Ovary (tissue), 9 donors: Measurements from ENCODE around the gene LZTS3. TPM values are rescaled to one million over a fixed set of nuclear protein-coding genes. Genes with fewer than 3 reads are reported as not detected.

Experiments
- DNase-seq, 5 donors: peaks; one replicate each; pipeline ENCODE4 v3.0.0-alpha.2; 2019 to 2020
- H3K27ac ChIP-seq, 2 donors: fragments of 200-600 bp; one replicate each; pipeline versions ENCODE4 v1.5.1 to v1.8.0; 2019 to 2022
- H3K27me3 ChIP-seq: fragments of 200-600 bp; one replicate; pipeline ENCODE4 v1.8.0; 2022
- H3K36me3 ChIP-seq: fragments of 200-600 bp; sonication (generic); one replicate; pipeline ENCODE4 v1.5.1; 2019
- H3K4me1 ChIP-seq: one replicate; pipeline ENCODE4 v1.8.1; 2013; ENCODE audit warnings: mild to moderate bottlenecking, moderate library complexity; ENCODE audit not compliant: insufficient read depth
- H3K4me3 ChIP-seq: fragments of 200-600 bp; sonication (generic); one replicate; pipeline ENCODE4 v1.5.1; 2017
- H3K9me3 ChIP-seq, 2 donors: fragments of 200-600 bp in 1 of 2; sonication (generic) in 1 of 2; one replicate each; pipeline versions ENCODE4 v1.5.1 to v1.8.1; 2013 to 2019; ENCODE audit warnings: mild to moderate bottlenecking in 1 of 2, moderate library complexity in 1 of 2
- EP300 ChIP-seq: sonication (generic); formaldehyde crosslinking; IDR thresholded peaks from one replicate; pipeline ENCODE4 v1.6.1; 2017; ENCODE audit warnings: antibody characterized with exemption
- POLR2A ChIP-seq: fragments of 450-650 bp; IDR thresholded peaks from one replicate; pipeline ENCODE4 v1.6.1; 2017; ENCODE audit warnings: antibody characterized with exemption, mild to moderate bottlenecking, moderate library complexity
- WGBS, 3 donors: extraction: QIAGEN DNeasy Blood & Tissue Kit in 1 of 3; methylation state at CpG; one replicate each; pipeline versions ENCODE4 v1.1.5 to v1.1.7; 2013 to 2017; 5-methylcytosine and 5-hydroxymethylcytosine counted together
- intact Hi-C, 4 donors: fragments of 100-400 bp; cut with DNase I; formaldehyde crosslinking; loops; one replicate each; pipeline versions ENCODE4 v1.11.0 to v1.15.1; 2022 to 2023
- polyA plus RNA-seq, 2 donors: library from polyadenylated mRNA; stranded (reverse); fragments of 200-250 nt in 1 of 2; fragments of 350-450 nt in 1 of 2; fragmentation: Illumina TruSeq in 1 of 2; extraction: RNeasy Lipid Tissue Mini Kit (QIAGEN cat#74804) in 1 of 2; gene quantifications; one replicate each; pipeline ENCODE4 v1.2.3, GENCODE V29; 2013 to 2014
- total RNA-seq, 7 donors: library from RNA; depleted of rRNA in 2 of 7; stranded (reverse); fragments of >200 nt in 2 of 7; fragmentation: NEBNext Ultra II Directional in 3 of 7; extraction: Animal tissue kit (Norgen Biotek cat#: 25700) in 3 of 7; gene quantifications; one replicate each; pipeline versions ENCODE4 v1.1.0 to v1.2.4, GENCODE V29; 2016 to 2023
- TF ChIP-seq, protein P1 (sequence below), 3 donors: fragments of 450-650 bp in 2 of 3; fragments of 200-600 bp in 1 of 3; IDR thresholded peaks; one replicate each; pipeline versions ENCODE4 v1.5.1 to v1.8.0; 2016 to 2022; ENCODE audit warnings: antibody characterized with exemption in 3 of 3, mild to moderate bottlenecking in 1 of 3
- donor health status: DM: no; HTN: no; CAD: no; lungs with moderate emphysema.
- donor health status: DM: no; HTN: no; CAD: no.
- donor health status: Bipolar disorder and iron deficiency.
- donor health status: DM: yes; HTN: yes; CAD: no.
- donor health status: DM: no; HTN: no; CAD: no.
- donor health status: DM: yes; HTN: yes; CAD: no.

LZTS3 gene
- total and polyA plus RNA-seq, 9 donors, result 4.2 to 27.4 (median 18.2) TPM

DNA sequence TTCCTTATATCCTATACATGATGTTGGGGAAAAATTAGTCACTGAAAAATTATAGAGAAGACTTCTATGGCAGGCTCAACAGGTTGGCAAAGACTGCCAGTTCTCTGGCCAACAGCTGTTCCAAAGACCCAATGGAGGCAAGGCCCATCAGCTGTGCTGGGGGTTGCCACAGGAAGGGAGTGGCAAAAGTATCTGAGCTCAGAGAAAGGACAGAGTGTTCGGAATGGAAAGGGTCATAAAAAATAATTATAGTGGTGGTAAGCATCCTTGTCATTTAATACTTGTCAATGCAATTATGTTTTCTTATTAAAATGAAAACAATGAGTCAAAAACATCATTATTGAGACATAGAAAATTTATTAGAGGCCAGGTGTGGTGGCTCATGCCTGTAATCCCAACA, 49.8 kb downstream of the LZTS3 start:
- H3K36me3 ChIP-seq, result no peaks in the 10 kb centered on the region
- H3K4me3 ChIP-seq, result no peak overlapping the region
- no peaks in the 10 kb centered on the region for H3K4me1 ChIP-seq
- H3K9me3 ChIP-seq, result no peaks in the 10 kb centered on the region
- intact Hi-C loops, result loop anchor here in 1 of 4 donors (5.0 kb wide), 1 partner anchor 996 kb away; no protein-coding TSS in a partner anchor
- no peak for DNase-seq
- WGBS, 3 donors, result 90 to 97% (median 93%) methylated on average over 1 of the region's 1 CpG
- TF ChIP-seq, protein P1, sequence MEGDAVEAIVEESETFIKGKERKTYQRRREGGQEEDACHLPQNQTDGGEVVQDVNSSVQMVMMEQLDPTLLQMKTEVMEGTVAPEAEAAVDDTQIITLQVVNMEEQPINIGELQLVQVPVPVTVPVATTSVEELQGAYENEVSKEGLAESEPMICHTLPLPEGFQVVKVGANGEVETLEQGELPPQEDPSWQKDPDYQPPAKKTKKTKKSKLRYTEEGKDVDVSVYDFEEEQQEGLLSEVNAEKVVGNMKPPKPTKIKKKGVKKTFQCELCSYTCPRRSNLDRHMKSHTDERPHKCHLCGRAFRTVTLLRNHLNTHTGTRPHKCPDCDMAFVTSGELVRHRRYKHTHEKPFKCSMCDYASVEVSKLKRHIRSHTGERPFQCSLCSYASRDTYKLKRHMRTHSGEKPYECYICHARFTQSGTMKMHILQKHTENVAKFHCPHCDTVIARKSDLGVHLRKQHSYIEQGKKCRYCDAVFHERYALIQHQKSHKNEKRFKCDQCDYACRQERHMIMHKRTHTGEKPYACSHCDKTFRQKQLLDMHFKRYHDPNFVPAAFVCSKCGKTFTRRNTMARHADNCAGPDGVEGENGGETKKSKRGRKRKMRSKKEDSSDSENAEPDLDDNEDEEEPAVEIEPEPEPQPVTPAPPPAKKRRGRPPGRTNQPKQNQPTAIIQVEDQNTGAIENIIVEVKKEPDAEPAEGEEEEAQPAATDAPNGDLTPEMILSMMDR (IDR thresholded peaks at IDR 0.05), result no peak
- no peak for TF ChIP-seq EP300
- no peak for TF ChIP-seq POLR2A
- H3K27me3 ChIP-seq, result no peaks in the 10 kb centered on the region
- H3K27ac ChIP-seq, result no peak overlapping the region

DNA sequence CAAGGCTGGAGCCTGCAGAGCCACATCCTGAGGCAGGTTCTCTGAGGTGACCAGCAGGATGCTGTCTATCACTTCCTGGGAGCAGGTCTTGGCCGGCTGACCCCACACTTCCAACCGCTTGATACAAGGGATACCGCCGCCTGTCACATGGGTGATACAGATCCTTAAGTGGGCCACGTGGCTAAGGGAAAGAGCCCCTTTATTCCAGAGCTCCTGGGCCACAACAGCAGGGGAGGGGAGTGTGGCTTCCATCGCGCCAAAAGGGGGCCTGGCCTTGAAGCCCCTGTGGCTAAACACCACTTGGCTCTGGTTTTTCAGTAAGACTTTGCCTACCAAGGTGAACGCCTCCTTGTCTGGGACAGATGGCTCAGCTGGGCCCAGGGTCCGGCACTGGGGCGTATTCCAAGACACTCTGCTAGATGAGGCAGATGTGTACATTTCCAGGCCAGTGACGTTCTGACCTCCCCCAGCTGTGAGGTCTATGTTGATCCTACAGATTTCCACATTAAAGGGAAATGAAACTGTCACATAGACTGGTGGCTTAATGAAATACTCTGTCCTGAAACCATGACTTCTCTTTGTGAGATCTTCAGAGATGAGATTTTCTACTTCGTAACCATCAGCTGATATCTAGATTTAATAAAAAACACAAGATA, 51.3 kb downstream of the LZTS3 start:
- Histone ChIP-seq H3K4me3 (no peak overlapping the region), H3K27me3 (no peaks in the 10 kb centered on the region), H3K9me3 (no peaks in the 10 kb centered on the region), H3K27ac (no peak overlapping the region), H3K4me1 (no peaks in the 10 kb centered on the region), H3K36me3 (no peaks in the 10 kb centered on the region)
- WGBS, 3 donors, result 89 to 92% (median 90%) methylated on average over 12 of the region's 12 CpGs
- intact Hi-C loops, result loop anchor here in 1 of 4 donors (5.0 kb wide), 1 partner anchor 995 kb away; no protein-coding TSS in a partner anchor
- DNase-seq, result no peak
- no peak for TF ChIP-seq EP300
- TF ChIP-seq, protein P1 (IDR thresholded peaks at IDR 0.05), result no peak

DNA sequence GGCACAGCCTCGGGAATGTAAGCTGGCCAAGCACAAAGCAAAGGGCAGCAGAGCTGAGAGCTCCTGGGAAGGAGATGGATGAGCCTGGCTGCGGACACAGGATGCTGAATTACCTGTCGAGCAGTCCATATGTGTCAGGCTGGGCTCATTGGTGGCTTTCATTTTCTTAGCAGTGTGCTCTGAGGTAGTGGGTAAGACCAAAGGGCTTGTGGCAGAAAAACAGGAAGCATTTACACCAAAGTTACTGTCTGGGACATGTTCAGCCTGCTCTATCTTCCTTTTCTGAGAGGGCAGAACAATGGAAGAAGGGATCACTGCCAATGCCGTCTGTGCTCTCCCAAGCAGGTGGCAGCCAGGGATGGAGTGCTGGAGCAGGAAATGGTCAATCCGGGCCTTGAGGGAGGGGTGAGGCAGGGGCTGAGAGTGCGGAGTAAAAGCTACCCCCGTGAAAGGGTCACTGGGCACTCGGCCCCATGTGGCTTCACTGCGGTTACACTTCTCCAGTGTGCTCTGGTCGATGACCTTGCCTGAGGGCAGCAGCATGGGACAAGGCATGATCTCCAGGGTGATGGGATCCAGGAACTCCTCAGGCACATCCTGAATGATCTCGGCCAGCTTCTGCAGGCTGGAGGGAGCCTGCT, 52.0 kb downstream of the LZTS3 start:
- no peaks in the 10 kb centered on the region for H3K36me3 ChIP-seq
- TF ChIP-seq, protein P1 (IDR thresholded peaks at IDR 0.05), result no peak
- H3K27ac ChIP-seq, result no peak overlapping the region
- intact Hi-C loops, result loop anchor here in 1 of 4 donors (5.0 kb wide), 1 partner anchor 994 kb away; no protein-coding TSS in a partner anchor
- no peaks in the 10 kb centered on the region for H3K27me3 ChIP-seq
- H3K4me3 ChIP-seq, result no peak overlapping the region
- 71 to 84% (median 83%) methylated on average over 11 of the region's 11 CpGs for WGBS, 3 donors
- no peaks in the 10 kb centered on the region for H3K4me1 ChIP-seq
- DNase-seq, result no peak
- H3K9me3 ChIP-seq, result no peaks in the 10 kb centered on the region

DNA sequence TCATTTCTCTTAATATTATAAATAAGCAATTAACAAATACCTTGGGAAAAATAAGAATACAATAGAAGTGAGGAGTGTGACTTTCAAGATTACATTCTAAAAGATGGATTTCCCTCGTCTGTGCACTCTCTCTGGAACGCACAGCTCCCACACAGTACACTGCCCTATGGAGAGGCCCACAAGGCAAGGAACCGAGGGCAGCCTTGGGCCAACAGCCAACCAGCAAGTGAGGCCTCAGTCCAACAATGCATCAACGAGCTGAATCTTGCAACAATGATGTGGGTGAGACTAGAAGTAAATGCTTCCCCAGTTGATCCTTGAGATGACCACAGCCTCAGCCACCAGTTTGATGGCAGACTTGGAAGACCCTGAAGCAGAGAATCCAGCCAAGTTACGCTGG, 54.3 kb downstream of the LZTS3 start:
- intact Hi-C loops, result loop anchor here in 3 of 4 donors (5.0 to 10.0 kb wide), 2 partner anchors 64 to 67 kb away; no protein-coding TSS in a partner anchor
- H3K27ac ChIP-seq, result no peak overlapping the region
- TF ChIP-seq POLR2A (no peak), EP300 (no peak)
- TF ChIP-seq, protein P1 (IDR thresholded peaks at IDR 0.05), result no peak

More for the DNA sequence above, 54.3 kb downstream of the LZTS3 start:
- H3K27me3 ChIP-seq, result no peaks in the 10 kb centered on the region
- H3K4me3 ChIP-seq, result no peak overlapping the region
- H3K36me3 ChIP-seq, result no peaks in the 10 kb centered on the region
- DNase-seq, result no peak
- no peaks in the 10 kb centered on the region for H3K4me1 ChIP-seq
- 33 to 42% (median 42%) methylated on average over 5 of the region's 5 CpGs for WGBS, 3 donors
- no peaks in the 10 kb centered on the region for H3K9me3 ChIP-seq
